HFFc6 (cell line): ENCODE results near the gene KRT37. TPM values are rescaled to one million over a fixed set of nuclear protein-coding genes. Genes with fewer than 3 reads are reported as not detected.
"Not testable (repeated sequence)": the region's sequence is repeated elsewhere in the genome, so short reads cannot be mapped to it uniquely, and the experiment has no call there.

Experiments used
- DNase-seq: peaks from one replicate; pipeline ENCODE4 v3.0.0-alpha.2; 2018
- H3K27ac Mint-ChIP-seq: 2 replicates; pipeline ENCODE4 v1.8.0; 2020; ENCODE audit warnings: mild to moderate bottlenecking, mixed read lengths
- H3K27me3 Mint-ChIP-seq: 2 replicates; pipeline ENCODE4 v1.8.0; 2021; ENCODE audit warnings: mild to moderate bottlenecking, moderate library complexity, mixed read lengths; ENCODE audit not compliant: insufficient read depth
- H3K36me3 Mint-ChIP-seq: 2 replicates; pipeline ENCODE4 v1.8.0; 2021; ENCODE audit warnings: low read depth, mixed read lengths
- H3K4me1 Mint-ChIP-seq: 2 replicates; pipeline ENCODE4 v1.8.0; 2020; ENCODE audit warnings: low read depth, mixed read lengths
- H3K4me3 Mint-ChIP-seq: 2 replicates; pipeline ENCODE4 v1.8.0; 2020; ENCODE audit warnings: mild to moderate bottlenecking, moderate library complexity, mixed read lengths
- H3K9me3 Mint-ChIP-seq: 2 replicates; pipeline ENCODE4 v1.8.0; 2020; ENCODE audit warnings: mild to moderate bottlenecking, mixed read lengths
- total RNA-seq, 6 experiments: library from RNA; stranded (reverse); fragmentation: NEBNext Ultra II Directional; extraction: Animal tissue kit (Norgen Biotek cat#: 25700); gene quantifications; 2 replicates in 1 of 6; 3 replicates in 5 of 6; pipeline ENCODE4 v1.2.3, GENCODE V29; 2021
- TF ChIP-seq, protein P1 (sequence below): fragments of 200-600 bp; sonication (generic); IDR thresholded peaks from 2 replicates; pipeline ENCODE4 v1.5.0; 2021; ENCODE audit warnings: antibody characterized with exemption, mild to moderate bottlenecking

KRT37 gene
- total RNA-seq, 6 experiments from 2014 or later = not detected

- Mint-ChIP-seq H3K4me1 (peaks cover 48% of the 10 kb centered on the region), H3K27ac (no peak overlapping the region), H3K27me3 (no peaks in the 10 kb centered on the region; the same call in 1 of the 2 replicates), H3K9me3 (peaks cover 12% of the 10 kb centered on the region), H3K4me3 (no peak overlapping the region), H3K36me3 (peaks cover 22% of the 10 kb centered on the region)
- TF ChIP-seq, protein P1, sequence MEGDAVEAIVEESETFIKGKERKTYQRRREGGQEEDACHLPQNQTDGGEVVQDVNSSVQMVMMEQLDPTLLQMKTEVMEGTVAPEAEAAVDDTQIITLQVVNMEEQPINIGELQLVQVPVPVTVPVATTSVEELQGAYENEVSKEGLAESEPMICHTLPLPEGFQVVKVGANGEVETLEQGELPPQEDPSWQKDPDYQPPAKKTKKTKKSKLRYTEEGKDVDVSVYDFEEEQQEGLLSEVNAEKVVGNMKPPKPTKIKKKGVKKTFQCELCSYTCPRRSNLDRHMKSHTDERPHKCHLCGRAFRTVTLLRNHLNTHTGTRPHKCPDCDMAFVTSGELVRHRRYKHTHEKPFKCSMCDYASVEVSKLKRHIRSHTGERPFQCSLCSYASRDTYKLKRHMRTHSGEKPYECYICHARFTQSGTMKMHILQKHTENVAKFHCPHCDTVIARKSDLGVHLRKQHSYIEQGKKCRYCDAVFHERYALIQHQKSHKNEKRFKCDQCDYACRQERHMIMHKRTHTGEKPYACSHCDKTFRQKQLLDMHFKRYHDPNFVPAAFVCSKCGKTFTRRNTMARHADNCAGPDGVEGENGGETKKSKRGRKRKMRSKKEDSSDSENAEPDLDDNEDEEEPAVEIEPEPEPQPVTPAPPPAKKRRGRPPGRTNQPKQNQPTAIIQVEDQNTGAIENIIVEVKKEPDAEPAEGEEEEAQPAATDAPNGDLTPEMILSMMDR = no peak
- DNase-seq = no peak
Measured at GRCh38 chr17:41386227-41386626, 38.2 kb downstream of the KRT37 start.

GRCh38 chr17:41383690-41384089, 40.7 kb downstream of the KRT37 start:
- Mint-ChIP-seq H3K9me3 (peaks cover 12% of the 10 kb centered on the region), H3K4me3 (no peak overlapping the region), H3K27me3 (no peaks in the 10 kb centered on the region), H3K4me1 (peaks cover 52% of the 10 kb centered on the region), H3K27ac (peak overlapping the region; percentile 91; the same call in 1 of the 2 replicates), H3K36me3 (peaks cover 26% of the 10 kb centered on the region)
- DNase-seq = no peak
- TF ChIP-seq, protein P1 = no peak

GRCh38 chr17:41382394-41382793, 42.0 kb downstream of the KRT37 start:
- H3K36me3 Mint-ChIP-seq = peaks cover 28% of the 10 kb centered on the region
- peaks cover 9% of the 10 kb centered on the region for H3K9me3 Mint-ChIP-seq
- H3K4me1 Mint-ChIP-seq = peaks cover 65% of the 10 kb centered on the region
- DNase-seq = peak; percentile 80
- peak overlapping the region; percentile 91 for H3K27ac Mint-ChIP-seq
- H3K27me3 Mint-ChIP-seq = no peaks in the 10 kb centered on the region
- TF ChIP-seq, protein P1 = no peak
- peak overlapping the region; percentile 30; the same call in 1 of the 2 replicates for H3K4me3 Mint-ChIP-seq

GRCh38 chr17:41381943-41382342, 42.4 kb downstream of the KRT37 start, which contains the start of gene KRT34:
Gene KRT34, minus strand, starts transcription at chr17:41382306. Its CDS starts 60 bp downstream, at chr17:41382246.
- Mint-ChIP-seq H3K27ac (peak within 1 kb of the TSS; percentile 91), H3K4me1 (peaks cover 70% of the 10 kb centered on the region), H3K36me3 (peaks cover 26% of the 10 kb centered on the region), H3K4me3 (peak within 1 kb of the TSS; percentile 46)
- DNase-seq, H3K9me3 Mint-ChIP-seq, H3K27me3 Mint-ChIP-seq: not testable (repeated sequence)

- Mint-ChIP-seq H3K36me3 (peaks cover 21% of the 10 kb centered on the region), H3K4me1 (peaks cover 80% of the 10 kb centered on the region), H3K4me3 (peak overlapping the region; percentile 46), H3K27ac (peak overlapping the region; percentile 91)
- H3K9me3 Mint-ChIP-seq, H3K27me3 Mint-ChIP-seq: not testable (repeated sequence)
- peak; percentile 96 for DNase-seq
Measured at GRCh38 chr17:41380091-41380490, 44.3 kb downstream of the KRT37 start.

GRCh38 chr17:41377546-41377945, 46.8 kb downstream of the KRT37 start:
- H3K4me1 Mint-ChIP-seq = peaks cover 64% of the 10 kb centered on the region
- peak overlapping the region; percentile 91 for H3K27ac Mint-ChIP-seq
- H3K4me3 Mint-ChIP-seq = peak overlapping the region; percentile 53; the same call in 1 of the 2 replicates
- H3K36me3 Mint-ChIP-seq = peaks cover 24% of the 10 kb centered on the region
- H3K27me3 Mint-ChIP-seq = no peaks in the 10 kb centered on the region; the same call in 1 of the 2 replicates
- TF ChIP-seq, protein P1 = no peak
- DNase-seq = peak; percentile 25
- H3K9me3 Mint-ChIP-seq = peaks cover 6% of the 10 kb centered on the region; the same call in 1 of the 2 replicates

Other genes starting within 250 kb of the KRT37 start
- not detected for gene KRTAP4-2, start 246.4 kb downstream of the KRT37 start, total RNA-seq
- not detected for gene KRTAP4-1, start 239.7 kb downstream of the KRT37 start, total RNA-seq
- not detected for gene KRTAP9-1, start 234.7 kb downstream of the KRT37 start, total RNA-seq
- gene KRTAP9-2, start 197.9 kb downstream of the KRT37 start, total RNA-seq = not detected
- not detected for gene KRTAP9-3, start 192.1 kb downstream of the KRT37 start, total RNA-seq
- not detected for gene KRTAP9-8, start 186.6 kb downstream of the KRT37 start, total RNA-seq
- not detected for gene KRTAP9-4, start 174.9 kb downstream of the KRT37 start, total RNA-seq
- gene KRTAP9-9, start 169.2 kb downstream of the KRT37 start, total RNA-seq = not detected
- not detected for gene KRTAP9-6, start 159.2 kb downstream of the KRT37 start, total RNA-seq
- gene KRTAP9-7, start 148.9 kb downstream of the KRT37 start, total RNA-seq = not detected
- not detected for gene KRTAP29-1, start 121.7 kb downstream of the KRT37 start, total RNA-seq
- not detected for gene KRTAP16-1, start 115.3 kb downstream of the KRT37 start, total RNA-seq
- gene KRTAP17-1, start 108.9 kb downstream of the KRT37 start, total RNA-seq = not detected
- not detected for gene KRT33A, start 73.8 kb downstream of the KRT37 start, total RNA-seq
- gene KRT33B, start 54.8 kb downstream of the KRT37 start, total RNA-seq = 1 to 10 TPM in 2 of 6 experiments, under 1 TPM in 4; 0.75 to 2.5 (median 0.96) TPM
- gene KRT34, start 42.3 kb downstream of the KRT37 start, total RNA-seq = 100 to 1,000 TPM in 2 of 6 experiments, 10 to 100 TPM in 4; 58.8 to 247 (median 71.3) TPM
- under 1 TPM in 2 of 6 experiments, not detected in 4; 0.09 to 0.14 TPM for gene KRT31, start 27.0 kb downstream of the KRT37 start, total RNA-seq
- under 1 TPM; 0.25 to 0.62 (median 0.43) TPM for gene KRT38, start 16.4 kb upstream of the KRT37 start, total RNA-seq
- gene KRT32, start 42.8 kb upstream of the KRT37 start, total RNA-seq = under 1 TPM in 2 of 6 experiments, not detected in 4; 0.14 TPM
- not detected for gene KRT35, start 56.6 kb upstream of the KRT37 start, total RNA-seq
- gene KRT36, start 65.3 kb upstream of the KRT37 start, total RNA-seq = not detected
- gene KRT13, start 81.0 kb upstream of the KRT37 start, total RNA-seq = not detected
- gene KRT15, start 94.3 kb upstream of the KRT37 start, total RNA-seq = 1 to 10 TPM; 5.0 to 8.6 (median 6.9) TPM
- 100 to 1,000 TPM in 2 of 6 experiments, 10 to 100 TPM in 4; 45.7 to 244 (median 50.6) TPM for gene KRT19, start 103.7 kb upstream of the KRT37 start, total RNA-seq
- not detected for gene KRT9, start 147.5 kb upstream of the KRT37 start, total RNA-seq
- gene KRT14, start 162.3 kb upstream of the KRT37 start, total RNA-seq = 1 to 10 TPM in 4 of 6 experiments, under 1 TPM in 2; 0.14 to 2.0 (median 1.5) TPM
- gene KRT16, start 188.2 kb upstream of the KRT37 start, total RNA-seq = under 1 TPM in 4 of 6 experiments, not detected in 2; 0.11 to 0.47 (median 0.17) TPM
- 1 to 10 TPM; 1.0 to 3.9 (median 2.9) TPM for gene KRT17, start 200.0 kb upstream of the KRT37 start, total RNA-seq